Measurements from ENCODE around the gene PHF2.

PHF2 gene

GRCh38 chr9:93624977-93625376 lies 48.6 kb downstream of the PHF2 start:
- TF ChIP-seq POLR2A (IDR thresholded peaks at IDR 0.05; ENCODE audit: low read length) = no peak
- no peak for TF ChIP-seq GATA1 (IDR thresholded peaks at IDR 0.05; ENCODE audit: low read depth, low read length)
- no peak for DNase-seq

- no peak for TF ChIP-seq GATA1 (IDR thresholded peaks at IDR 0.05; ENCODE audit: low read depth, low read length)
- TF ChIP-seq POLR2A (IDR thresholded peaks at IDR 0.05; ENCODE audit: low read length) = no peak
- no peak for DNase-seq
These were observed 53.5 kb downstream of the PHF2 start for GRCh38 chr9:93629920-93630319.

- TF ChIP-seq GATA1 (IDR thresholded peaks at IDR 0.05; ENCODE audit: low read depth, low read length) = no peak
- no peak for TF ChIP-seq POLR2A (IDR thresholded peaks at IDR 0.05; ENCODE audit: low read length)
- no peak for DNase-seq
These were observed 54.5 kb downstream of the PHF2 start for GRCh38 chr9:93630806-93631411.

DNA sequence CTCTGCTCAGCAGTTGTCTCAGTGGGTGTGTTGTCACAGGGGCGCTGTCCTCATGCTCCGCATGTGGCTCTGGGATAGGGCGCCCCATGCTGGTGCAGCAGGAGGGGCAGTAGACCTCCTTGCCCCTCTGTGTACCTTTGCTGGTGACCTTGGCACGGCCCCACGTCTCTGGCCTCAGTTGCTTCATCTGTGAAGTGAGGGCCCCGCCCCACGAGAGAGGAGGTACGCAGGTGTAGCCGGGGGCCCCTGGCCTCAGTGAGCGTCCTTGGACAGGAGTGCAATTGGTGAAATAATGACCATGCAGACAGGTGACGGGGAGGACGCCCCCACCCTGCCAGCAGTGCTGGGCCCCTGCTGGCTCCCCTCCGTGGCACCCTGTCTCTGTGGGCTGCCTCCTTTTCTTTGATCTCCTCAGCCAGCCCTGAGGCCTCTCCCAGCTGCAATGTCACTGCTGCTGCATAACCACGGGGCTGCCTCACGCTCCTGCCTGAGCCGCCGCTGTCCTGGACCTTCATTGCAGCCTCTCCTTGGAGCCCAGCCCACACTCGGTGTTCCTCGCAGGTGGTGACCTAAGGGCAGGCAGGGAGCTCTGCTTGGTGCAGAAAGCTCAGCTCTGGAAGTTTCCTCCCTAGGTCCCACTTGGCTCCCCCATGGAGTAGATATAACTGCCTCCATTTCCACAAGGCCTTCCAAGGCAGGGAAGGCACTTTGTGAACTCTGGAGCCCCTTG lies 57.3 kb downstream of the PHF2 start:
- TF ChIP-seq GATA1 (IDR thresholded peaks at IDR 0.05; ENCODE audit: low read depth, low read length) (no peak), POLR2A (IDR thresholded peaks at IDR 0.05; ENCODE audit: low read length) (no peak)
- DNase-seq = no peak

GRCh38 chr9:93634311-93635185 lies 58.2 kb downstream of the PHF2 start:
- no peak for DNase-seq
- TF ChIP-seq POLR2A (IDR thresholded peaks at IDR 0.05; ENCODE audit: low read length) = no peak

GRCh38 chr9:93635186-93636107 lies 59.1 kb downstream of the PHF2 start:
- no peak for DNase-seq
- TF ChIP-seq POLR2A (IDR thresholded peaks at IDR 0.05; ENCODE audit: low read length) = no peak
- no peak for TF ChIP-seq GATA1 (IDR thresholded peaks at IDR 0.05; ENCODE audit: low read depth, low read length)

DNA sequence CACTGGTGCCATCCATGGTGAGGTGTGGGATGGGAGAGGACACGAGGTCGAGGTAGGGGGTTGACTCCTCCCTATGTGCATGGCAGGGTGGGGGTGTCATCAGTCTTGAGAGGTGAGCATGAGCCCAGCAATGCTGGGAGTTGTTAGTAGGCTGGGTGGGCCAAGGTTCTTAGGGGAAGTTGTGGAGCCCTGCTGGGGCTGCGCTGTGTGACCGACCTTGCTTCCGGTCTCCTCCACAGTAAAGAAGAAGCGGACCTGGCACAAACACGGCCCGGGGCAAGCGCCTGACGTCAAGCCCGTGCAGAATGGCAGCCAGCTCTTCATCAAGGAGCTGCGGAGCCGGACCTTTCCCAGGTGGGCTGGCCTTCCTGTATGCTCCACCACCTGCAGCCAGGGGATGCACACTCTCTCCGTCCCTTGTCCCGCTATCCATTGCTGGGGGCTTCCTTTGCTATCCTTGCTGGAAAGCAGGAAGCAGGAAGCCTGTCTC lies 59.8 kb downstream of the PHF2 start:
- TF ChIP-seq POLR2A (IDR thresholded peaks at IDR 0.05; ENCODE audit: low read length) = no peak
- no peak for TF ChIP-seq GATA1 (IDR thresholded peaks at IDR 0.05; ENCODE audit: low read depth, low read length)
- no peak for DNase-seq

GRCh38 chr9:93636667-93637066 lies 60.3 kb downstream of the PHF2 start:
- TF ChIP-seq POLR2A (IDR thresholded peaks at IDR 0.05; ENCODE audit: low read length) = no peak
- TF ChIP-seq GATA1 (IDR thresholded peaks at IDR 0.05; ENCODE audit: low read depth, low read length) = no peak
- DNase-seq = no peak

DNA sequence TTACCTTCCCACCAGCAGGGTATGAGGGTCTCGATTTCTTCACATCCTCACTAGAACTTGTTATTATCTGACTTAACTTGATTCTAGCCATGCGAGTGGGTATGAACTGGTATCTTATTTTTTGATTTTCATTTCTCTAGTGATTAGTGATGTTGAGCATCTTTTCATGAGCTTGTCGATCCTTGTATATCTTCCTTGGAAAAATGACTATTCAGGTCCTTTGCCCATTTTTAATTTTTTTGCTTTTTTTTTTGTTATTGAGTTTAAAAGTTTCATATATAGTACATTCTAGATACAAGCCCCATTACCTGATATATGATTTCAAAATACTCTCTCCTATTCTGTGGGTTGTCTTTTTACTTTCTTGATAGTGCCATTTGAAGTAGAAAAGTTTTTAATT lies 61.5 kb downstream of the PHF2 start:
- TF ChIP-seq GATA1 (IDR thresholded peaks at IDR 0.05; ENCODE audit: low read depth, low read length) (no peak), POLR2A (IDR thresholded peaks at IDR 0.05; ENCODE audit: low read length) (no peak)
- DNase-seq = no peak

DNA sequence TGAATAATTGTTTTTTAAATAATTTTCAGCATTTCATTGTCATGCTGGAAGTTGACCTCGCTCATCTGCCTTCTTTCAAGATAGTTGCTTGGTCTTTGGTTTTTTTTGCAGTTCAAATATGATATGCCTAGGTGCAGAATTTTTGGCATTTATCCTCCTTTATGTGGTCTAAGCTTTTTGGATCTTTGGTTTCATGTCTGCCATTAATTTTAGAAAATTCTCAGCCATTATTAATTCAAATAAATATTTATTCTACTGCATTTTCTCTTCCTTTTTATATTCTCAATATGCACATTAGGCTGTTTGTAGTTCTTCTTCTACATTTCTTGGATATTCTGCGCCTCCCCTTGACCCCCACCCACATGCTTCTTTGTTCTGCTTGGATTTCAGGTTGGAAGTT lies 63.6 kb downstream of the PHF2 start:
- no peak for DNase-seq
- TF ChIP-seq POLR2A (IDR thresholded peaks at IDR 0.05; ENCODE audit: low read length) = no peak
- TF ChIP-seq GATA1 (IDR thresholded peaks at IDR 0.05; ENCODE audit: low read depth, low read length) = no peak

- TF ChIP-seq POLR2A (IDR thresholded peaks at IDR 0.05; ENCODE audit: low read length) (no peak), GATA1 (IDR thresholded peaks at IDR 0.05; ENCODE audit: low read depth, low read length) (no peak)
- DNase-seq = no peak
These were observed 66.6 kb downstream of the PHF2 start for GRCh38 chr9:93642961-93643360.

DNA sequence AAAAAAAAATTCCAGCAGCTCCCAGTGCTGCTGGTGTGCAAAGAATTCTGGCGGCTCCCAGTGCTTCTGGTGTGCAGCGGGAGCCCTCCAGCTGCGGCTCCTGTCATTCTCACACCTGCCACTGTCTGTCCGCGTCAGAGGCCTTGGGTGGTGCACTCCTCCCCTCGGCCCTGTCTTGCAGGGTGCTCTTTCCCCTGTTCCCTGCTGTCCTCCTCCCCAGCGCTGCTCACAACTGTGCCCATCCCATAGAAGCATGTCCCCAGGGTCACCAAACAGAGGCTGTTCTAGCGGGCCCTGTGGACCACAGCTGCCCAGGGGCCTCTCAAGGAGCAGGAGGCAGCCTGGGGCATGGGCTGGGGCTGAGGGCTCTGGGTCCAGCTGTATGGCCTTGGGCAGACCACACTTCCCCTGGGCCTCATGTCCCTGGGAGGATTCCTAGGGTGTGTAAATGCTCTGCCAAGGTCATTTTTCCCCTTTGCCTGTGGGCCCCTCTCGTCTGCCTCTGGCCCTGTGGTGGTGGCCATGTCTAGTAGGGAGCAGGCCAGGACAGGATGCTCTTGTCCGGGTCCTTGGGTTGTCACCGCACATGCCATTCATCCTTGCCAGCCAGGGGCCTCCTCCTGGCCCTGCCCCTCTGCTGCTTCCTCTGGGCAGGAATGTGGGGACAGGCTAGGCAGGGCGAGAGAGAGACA lies 68.2 kb downstream of the PHF2 start:
- TF ChIP-seq GATA1 (IDR thresholded peaks at IDR 0.05; ENCODE audit: low read depth, low read length) (no peak), POLR2A (IDR thresholded peaks at IDR 0.05; ENCODE audit: low read length) (no peak)
- DNase-seq = no peak
